Stimulated activated CD8-positive, alpha-beta memory T cell treated with anti-CD3 and anti-CD28 coated beads, Interleukin-15, amount 100 ng/mL, for 24 hours (primary cell): ENCODE measurements around the gene KCNQ5.
A peak's percentile ranks its signal among the peaks of the same experiment; 100 is the strongest.

ENCODE experiments used
- DNase-seq: peaks from one replicate; pipeline ENCODE4 v3.0.0-alpha.2; 2020; ENCODE audit warnings: low read depth

KCNQ5 gene

DNA sequence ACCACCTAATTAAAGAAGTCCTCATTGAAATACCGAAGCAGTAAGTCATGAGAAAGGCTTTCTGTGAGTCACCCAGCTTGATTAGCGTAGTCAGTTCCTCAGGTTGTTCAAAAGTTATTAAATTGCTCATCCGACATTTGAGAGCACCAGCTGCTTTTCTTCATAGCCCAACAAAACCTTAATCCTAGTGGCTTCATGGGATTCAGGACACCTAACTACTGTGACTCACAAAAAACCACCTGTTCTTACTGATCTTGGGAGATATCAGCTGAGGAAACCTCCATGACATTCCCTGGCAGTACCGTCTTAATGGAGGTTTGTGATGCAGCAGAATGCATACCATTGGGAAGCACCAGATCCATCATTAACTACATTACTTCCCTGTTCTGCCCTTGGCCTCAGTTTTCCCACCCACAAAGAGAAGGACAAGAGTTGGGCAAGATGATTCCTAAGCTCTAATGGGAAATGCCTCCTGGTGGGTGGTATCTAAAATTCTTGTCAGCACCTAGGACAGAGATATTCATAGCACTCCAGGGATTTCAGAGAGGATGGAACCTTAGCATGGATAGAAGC, 499.6 kb downstream of the KCNQ5 start:
- DNase-seq, result no peak

DNA sequence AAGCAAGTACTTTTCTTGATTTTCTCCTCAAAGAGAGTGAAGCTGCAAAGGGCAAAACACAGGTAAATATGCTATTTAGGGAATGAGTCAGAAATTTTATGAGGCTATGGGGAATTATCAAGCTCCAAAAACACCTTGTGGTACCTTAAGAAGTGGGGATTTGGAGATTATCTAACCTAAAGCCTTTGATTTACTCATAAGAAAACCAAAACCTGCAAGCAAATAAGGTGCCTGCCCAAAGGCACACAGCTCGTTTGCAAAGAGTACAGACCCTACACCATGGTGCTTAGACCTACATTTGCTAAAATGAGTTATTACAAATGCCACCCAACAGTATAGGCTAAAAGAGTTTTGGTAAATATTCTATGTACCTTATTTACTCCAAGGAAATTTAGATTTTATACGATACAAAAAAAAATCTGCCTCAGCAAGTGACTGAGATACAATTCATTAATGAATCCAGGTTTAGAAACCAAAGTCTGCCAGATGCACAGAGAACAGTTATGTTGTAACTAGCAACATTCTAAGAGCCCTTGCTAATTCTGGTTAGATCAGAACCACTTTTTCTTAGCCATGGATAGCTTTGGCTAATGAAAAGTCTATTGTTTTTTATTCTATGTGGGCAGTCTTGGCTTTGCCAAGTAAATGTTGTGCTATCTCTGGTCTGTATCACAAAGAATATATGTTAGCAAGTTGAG, 501.9 kb downstream of the KCNQ5 start:
- DNase-seq, result no peak

DNA sequence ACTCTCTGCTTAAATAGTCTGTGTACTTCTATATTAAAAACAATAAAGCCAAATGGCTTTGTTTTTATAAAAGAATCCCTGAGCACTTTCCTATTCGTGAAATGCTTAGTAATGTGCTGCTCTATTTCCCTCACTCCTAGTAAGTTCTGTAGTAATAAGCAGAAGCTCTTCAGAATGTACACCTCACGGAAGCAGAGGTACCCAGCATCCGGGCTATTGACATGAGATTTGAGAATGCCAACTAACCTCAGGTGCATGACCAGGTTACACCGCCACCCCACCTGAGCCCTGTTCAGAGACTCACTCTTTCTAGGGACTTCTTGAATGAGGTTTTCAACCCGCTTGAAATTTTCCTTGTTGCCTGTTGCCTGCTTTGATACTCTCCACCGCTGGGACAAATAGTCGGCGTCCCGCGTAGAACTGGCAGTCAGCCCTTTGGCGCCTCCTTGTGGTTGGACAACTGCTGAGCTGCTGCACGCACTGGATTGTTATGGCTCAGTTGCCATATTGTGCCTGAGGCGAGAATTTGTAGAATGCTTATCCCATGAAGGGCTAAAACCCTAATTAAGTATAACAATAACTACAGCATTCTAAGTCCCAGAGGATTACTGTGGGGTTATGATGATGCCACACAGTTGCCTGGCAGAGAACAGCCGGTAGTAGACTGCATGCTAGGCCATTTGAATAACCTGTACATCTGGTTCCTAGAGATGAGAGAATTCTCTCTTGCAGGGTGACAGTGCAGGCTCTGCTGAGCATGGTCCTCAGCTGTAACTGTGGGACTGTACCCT, 508.0 kb downstream of the KCNQ5 start:
- DNase-seq, result peak; percentile 72

DNA sequence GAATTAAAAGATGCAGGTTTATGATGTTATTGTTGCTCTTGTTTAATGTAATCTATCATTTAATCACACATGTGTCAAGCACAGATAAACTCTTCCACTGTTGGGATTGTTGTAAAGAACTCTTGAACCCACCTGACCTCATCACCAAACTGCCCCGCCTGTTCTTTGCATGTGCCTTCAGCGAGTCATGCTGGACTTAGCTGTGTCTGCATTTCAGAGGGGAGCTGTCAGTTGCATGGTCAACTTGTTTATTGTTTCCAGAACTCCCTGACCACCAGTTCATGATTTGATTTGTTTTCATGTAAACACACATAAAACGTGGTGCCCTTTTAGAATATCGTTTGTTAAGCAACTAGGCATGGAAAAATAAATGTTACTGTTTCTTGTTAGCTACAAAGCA, 509.8 kb downstream of the KCNQ5 start:
- DNase-seq, result no peak

DNA sequence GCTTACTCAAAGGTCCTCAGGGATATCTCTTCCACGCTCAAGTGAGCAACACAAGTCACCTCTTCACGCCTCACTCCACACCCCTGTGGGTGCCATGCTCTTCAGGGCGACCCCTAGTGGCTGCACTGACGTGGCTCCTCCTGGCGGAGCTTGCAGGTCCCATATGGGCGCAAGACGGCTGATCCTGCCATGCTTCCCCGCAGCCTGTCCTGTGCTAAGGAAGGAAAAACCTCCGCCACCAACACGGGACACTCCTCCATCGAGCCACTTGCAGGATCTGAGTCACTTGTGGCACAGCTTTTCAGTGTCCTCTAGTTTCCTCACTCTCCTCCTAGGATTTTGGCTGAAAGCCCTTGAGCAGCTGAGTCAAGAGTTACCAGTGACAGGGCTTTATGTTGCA, 512.7 kb downstream of the KCNQ5 start:
- no peak for DNase-seq

DNA sequence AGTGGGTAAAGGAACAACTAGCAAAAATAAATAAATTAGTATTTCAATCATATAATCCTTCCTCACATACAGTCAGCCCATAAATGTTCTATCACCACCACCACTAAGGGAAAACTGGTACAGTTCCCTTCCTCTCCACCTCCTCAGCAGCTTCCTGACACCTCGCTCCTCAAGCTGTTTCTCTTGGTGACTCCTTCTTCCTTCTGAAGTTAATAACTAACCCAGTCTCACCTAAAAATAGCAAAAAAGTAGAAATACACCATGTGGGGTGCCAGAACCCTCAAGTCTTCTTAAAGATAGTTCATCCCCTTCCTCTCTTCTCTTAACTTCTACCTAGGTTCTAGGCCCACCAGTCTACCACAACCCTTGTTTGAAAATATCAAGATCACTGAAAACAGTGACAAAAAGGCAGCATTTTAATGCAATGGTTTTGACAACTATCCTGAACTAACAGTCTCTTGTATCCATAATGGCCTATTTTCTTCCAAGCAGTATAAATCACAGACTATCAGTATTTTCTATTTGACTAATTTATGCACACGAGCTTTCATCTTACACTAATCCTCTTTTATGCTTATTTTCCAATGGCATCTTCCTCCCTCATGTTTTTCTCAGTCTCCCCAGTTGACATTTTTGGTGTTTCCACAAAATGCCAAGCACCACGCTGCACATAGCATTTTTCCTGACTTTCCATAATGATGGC, 518.0 kb downstream of the KCNQ5 start:
- DNase-seq, result no peak

DNA sequence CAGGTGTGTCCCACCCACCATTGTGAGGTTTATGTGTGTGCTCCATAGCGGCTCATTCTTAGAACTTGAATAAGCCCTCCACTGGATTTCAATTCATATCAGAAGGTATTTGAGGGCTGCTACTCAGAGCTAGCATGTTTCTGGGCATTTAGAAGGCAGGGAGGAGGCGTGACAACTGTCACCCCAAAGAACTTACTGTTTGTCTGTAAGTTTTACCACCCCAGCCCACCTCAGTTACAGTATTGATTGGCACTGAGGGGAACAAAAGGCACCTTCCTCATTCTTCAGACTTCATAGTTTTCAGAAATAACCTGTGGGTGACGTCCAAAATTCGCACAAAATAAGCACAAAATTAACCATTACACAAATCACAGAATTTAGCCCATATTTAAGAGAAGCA, 521.7 kb downstream of the KCNQ5 start:
- DNase-seq, result no peak

DNA sequence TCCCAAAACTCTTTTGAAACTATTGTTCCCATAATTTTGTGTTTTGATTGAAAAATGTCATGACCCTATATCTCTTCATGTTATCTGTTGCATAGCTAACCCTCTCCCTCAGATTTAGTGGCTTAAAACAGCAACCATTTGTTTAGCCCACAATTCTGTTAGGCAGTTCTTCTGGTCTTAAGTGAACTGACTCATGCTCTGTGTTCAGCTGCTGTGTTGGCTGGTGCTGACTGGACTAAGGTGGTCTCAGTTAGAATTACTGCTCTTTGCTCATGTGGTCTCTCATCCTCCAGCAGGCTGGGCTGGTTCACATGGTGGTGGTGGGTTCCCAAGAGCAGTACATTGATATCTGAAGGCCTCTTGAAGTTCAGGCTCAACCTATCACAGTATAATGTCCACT, 522.7 kb downstream of the KCNQ5 start:
- DNase-seq, result no peak

DNA sequence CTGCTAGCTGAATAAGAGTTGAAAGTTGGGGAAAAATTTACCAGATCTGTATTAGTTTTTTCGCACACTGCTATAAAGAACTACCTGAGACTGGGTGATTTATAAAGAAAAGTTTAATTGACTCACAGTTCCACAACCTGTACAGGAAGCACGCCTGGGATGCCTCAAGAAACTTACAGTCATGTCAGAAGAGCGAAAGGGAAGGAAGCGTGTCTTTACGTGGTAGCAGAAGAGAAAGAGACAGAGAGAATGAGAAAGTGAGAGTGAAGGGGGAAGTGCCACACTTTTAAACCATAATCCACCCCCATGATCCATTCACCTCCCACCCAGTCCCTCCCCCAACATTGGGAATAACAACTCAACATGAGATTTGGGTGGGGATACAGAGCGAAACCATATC, 523.8 kb downstream of the KCNQ5 start:
- no peak for DNase-seq

DNA sequence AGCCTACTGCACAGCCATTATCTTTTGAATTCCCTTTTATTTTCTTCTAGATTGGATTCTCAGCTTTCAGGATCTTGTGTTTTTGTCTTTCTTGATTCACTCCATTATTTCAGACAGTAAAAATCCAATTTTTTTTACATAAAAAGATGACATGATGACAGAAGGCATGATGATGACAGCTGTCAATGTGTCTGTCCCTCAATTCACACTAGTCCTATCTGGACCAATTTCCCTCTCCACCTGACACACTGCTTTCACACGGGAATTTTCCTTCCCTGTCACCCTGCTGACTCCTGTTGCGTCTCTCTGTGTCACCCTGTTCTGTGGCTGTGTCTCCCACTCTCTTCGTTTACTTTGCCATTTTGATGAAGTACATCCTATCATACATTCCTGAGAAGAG, 529.9 kb downstream of the KCNQ5 start:
- no peak for DNase-seq

DNA sequence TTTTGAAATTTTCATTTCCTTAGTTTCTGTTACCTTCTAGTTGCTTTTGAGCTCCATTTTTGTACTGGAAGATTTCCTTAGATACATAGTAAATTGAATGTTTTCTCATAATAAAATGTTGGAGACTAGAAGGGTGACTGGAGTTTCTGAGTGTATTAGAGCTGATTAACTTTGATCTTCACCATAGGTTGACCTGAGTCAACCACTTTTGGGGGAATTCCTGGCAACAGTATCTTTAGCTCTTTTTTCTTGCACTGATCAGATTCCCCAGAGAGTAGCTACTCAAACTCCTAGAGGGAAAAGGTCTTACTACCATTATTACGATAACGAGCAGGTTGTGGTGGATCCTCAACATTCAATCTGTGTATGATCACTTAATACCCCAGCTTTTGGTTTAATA, 530.7 kb downstream of the KCNQ5 start:
- no peak for DNase-seq

DNA sequence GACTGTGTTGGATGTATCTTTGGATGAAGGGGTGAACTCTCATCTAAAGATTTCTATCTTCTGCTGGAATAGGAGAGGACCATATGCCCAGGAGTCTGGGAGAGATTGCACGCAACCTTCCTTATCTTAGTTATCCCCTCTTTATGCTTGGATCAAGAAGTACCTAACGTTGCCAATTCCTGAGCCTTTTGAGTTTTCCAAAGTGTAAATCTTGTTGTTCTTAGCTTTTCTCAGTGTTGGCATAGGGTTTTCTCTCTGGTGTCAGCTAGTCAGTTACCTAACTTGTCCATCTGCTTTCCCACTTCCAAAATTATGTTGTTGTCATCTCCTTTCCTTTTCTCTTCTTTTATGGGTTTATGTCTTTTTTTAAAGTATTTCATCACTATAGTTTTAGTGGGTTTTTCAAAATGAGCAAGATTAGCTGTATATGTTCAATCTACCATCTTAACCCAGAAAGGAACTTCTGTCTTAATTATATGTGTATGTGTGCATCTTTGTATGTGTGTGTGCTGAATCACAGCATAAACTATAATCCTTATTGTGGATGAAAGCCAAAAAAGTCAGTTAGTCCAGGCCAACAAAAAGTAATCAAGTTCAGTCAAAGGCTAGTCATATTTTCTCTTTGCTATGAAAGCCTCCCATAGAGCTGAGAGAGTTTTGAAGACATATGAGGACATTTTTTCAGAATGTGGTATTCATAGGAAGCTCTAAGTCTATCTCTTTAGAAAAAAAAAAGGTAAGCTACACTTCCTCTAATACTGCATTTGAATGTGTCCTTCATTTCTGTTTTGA, 531.3 kb downstream of the KCNQ5 start:
- no peak for DNase-seq

DNA sequence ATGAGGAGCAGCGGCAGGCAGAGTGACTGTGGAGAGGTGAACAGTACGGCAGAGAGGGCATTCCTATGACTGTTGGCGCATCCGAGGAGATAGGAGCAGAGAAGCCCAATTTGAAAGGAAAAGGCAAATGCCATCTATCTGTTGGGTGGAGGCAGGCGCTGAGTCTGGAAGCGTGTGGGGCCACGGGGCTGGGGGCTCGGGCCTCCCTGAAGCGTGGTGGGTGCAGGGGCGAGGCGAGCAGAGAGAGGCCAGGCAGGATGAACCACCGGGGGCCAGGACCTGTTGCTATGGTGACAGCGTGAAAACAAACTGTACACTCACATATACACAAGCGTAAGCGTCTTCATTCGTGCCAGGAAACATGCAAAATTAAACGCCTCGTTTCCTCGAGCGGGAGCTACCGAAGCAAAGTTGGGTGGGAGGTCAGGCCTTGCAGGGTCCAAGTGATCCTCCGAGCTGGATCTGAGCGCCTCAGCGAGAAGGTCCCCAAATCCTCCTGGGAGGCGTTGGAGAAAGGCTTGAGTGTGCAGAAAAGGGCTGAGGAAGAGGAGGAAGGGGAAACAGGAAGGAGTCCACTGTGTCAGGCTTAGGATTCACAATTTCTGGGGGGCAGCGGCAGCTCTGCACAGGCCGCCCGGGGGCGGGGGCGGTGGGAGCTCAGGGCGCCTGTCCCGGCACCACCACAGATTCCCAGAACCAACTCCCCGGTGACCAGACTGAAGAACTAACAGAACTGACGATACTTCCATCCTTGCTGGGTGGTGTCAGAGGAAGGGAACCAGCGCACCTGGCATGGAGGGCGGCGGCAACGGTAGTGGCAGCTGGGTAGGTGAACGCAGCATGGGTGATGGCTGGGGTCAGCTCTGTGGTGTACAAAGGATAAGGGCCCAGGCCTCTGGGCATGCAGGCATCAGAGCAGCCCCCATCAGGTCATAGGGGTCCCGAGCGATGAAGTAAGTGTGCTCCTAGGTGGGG, 535.2 kb downstream of the KCNQ5 start:
- DNase-seq, result no peak

DNA sequence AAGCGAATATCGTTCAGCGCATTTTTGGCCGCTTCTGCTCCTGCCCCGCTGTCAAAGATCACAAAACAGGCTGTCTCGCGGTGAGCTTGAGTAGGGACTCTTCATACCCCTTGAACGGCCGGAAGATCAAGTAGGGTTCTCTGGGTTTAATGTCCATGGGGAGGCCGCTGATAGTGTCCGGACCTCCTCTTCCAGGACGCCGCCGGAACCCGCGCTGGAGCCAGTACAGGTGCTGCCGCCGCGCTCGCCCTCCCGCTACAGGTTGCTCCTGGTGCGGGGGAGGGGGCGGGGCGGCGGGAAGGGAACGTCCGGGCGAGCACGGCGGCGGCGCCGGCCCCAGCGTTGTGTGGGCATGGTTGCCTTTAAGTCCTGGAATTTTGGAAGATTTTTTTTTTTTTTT, 536.0 kb downstream of the KCNQ5 start:
- no peak for DNase-seq

DNA sequence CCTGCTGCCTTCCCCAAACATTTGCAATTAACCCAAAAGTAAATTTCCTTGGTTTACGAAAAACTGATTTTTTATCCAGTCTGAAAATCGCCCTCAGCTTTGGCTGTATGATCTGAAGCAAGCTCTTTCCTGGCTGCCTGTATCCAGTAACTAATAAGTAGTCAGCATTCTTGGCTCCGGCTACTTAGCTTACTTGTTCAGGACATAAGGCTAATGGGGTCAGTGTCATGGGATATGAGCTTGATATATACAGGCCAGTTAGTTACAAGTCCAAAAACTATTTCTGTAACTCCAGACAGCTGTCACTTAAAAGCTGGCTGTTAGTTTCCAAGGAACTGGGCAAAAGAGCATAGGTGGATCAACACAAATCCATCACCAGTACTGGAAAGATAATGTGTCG, 547.2 kb downstream of the KCNQ5 start:
- DNase-seq, result no peak

DNA sequence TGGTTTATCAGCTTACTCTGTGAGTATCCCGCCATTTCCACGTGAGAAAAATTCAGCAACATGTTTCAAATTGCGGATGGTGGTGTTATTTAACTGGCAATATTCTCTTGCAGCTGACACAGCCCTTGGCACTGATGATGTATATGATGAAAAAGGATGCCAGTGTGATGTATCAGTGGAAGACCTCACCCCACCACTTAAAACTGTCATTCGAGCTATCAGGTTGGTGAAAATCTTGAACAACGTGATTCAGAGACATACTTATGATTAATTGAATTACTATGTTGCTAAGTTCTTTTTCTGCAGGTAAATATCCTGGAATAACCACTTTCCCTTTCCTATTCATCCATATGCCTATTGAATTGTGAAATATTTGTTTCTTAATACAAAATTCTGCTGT, 547.8 kb downstream of the KCNQ5 start:
- DNase-seq, result no peak

DNA sequence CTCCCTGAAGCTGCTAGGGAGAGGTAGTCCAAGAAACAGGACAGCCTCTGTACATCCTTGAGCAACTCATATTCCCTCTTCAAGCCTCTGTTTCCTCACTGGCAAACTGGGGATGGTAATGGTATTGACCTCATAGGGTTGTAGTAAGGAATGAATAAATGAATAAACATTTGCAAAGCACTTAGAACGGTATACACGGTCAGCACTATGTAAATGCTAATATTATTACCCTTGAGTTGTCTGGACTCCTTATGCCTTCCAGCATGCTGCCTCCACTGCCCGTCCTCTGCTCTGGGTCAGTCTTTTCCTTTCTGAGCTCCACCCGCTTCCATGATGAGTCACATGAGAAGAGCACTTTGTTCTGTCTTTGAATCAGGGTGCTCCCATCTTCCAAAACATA, 552.8 kb downstream of the KCNQ5 start:
- no peak for DNase-seq

DNA sequence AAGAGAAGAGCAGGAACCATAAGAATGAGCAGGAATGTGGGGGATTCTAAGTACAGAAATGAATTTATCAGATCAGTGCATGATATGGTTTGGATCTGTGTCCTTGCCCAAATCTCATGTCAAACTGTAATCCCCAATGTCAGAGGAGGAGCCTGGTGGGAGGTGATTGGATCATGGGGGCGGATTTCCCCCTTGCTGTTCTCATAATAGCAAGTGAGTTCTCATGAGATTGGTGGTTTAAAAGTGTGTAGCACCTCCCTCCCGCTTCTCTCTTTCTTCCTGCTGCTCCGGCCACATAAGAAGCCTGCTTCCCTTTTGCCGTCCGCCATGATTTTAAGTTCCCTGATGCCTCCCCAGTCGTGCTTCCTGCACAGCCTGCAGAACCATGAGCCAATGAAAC, 554.2 kb downstream of the KCNQ5 start:
- DNase-seq, result no peak

DNA sequence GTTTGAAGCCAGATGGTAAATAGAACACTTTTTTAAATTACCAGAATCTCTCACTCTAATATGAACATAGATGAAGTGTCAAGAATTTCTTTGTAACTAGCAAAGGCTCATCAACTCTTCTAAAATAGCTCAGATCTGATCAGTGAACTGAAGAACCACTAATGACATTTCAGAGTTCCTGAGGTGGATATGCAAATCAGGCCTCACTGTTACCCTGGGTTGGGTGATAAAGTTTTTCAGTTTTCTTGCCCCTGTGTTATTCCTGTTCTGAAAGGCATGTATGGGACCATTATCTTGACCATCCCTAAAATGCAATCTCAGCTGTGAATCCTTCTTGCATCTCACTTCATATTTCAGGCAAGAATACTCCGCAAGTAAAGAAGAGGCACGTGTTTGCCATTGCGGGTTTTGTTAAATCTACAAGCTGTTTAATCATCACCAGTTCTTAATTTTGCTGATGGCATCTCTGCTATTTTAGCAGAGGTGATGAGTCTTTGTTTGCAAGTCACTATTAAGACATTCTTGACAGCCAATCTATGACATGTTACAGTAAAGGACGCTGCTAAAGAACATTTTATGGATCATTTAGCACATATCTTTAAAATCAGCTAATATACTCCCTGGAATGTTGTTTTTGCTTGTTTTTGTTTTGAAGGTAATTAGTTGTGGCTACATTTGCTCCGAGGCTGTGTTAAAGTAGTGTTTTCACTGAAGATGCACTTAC, 555.5 kb downstream of the KCNQ5 start:
- no peak for DNase-seq

DNA sequence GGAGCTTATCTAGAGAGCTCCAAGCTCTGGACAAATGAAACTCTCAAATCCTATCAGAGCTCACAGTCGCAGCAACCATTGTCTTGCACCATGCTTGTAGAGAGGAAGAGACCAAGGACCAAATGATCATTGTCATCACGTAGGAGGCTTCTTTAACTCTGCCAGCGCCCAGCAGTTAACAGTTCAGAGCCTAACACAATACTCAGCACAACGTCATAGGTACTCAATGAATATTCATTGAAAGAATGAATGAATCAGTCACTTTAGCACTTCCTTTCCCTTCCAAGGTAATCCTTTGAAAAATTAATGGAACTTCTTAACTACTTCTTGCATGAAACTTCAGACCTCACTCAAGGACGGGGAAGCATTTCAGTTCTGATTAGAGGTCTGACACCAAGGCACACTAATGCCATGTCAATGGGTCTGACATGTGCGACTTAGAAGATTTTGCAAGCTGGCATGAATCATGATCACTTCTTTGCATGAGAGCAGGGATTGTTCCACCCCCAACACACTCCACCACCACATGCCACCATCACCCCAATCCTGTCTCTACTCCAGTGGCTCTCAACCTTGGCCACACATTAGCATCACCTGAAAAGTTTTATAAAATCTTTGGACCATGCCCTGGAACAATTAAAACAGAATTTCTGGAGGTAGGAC, 558.3 kb downstream of the KCNQ5 start:
- no peak for DNase-seq
